GF-D8 (cell line): Measurements from ENCODE around the gene EDC4.
"Not testable (repeated sequence)": the region's sequence is repeated elsewhere in the genome, so short reads cannot be mapped to it uniquely, and the experiment has no call there.

Experiments
- DNase-seq: peaks from one replicate; lab custom pipeline; 2025; lab: John Stamatoyannopoulos, UW

The EDC4 gene

DNA sequence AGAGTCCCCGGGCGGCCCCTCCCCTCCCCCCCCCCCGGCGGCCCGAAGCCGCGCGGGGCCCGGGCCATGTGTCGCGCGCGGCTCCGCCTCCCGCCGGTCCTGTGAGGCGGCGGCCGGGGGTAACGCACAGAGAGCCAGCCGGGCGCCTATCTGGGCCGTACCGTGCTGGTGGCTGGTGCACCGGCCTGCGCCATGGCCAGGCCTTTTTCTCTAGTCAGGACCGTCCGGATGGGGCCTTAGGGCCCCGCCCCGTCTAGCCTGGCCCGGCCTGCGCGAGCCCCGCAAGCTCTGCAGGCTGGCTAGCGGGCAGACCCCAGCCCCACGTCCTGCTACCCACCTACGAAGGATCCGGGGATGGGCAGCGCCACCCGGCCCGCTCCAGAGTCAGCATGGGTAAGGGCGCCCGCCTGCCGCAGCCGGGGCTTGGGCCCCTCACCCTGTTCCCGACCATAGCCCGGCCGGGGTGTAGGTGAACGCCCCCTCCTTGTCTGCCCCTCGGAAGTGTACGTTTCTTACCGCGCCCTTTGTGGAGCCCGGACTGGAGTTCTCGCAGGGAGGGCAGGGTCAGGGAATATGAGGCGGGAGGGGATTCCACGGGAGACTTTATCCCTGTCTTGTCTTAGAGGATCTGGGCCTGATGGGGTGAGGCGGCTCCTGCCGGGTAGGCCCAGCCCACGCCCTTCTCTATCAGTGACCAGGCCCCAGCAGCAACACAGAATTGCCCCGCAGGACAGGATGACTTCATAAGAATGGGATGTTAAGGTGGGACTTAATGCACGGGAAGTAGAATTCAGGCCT lies 25.6 kb upstream of the EDC4 start, which contains the start of gene CENPT:
TSS of gene CENPT (minus strand) at position 630 of the 798 bp plus-strand sequence. CDS start 13,834 bp downstream, outside the sequence.
- no peak for DNase-seq

DNA sequence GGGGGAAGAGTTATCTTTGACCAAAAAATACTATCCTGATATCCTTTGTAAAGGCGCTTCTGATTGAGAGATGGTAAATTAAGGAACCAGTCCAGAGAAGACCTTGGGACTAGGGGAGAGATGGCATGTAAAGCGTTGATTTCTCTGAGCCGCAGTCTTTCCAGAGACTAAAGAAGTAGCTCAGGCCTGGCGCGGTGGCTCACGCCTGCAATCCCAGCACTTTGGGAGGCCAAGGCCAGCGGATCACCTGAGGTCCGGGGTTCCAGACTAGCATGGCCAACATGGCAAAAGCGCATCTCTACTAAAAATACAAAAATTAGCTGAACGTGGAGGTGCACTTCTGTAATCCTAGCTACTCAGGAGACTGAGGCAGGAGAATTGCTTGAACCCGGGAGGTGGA lies 24.7 kb upstream of the EDC4 start:
- DNase-seq = no peak

GRCh38 chr16:67853670-67854069 lies 19.2 kb upstream of the EDC4 start:
- no peak for DNase-seq

- no peak for DNase-seq
These were observed 17.1 kb upstream of the EDC4 start for GRCh38 chr16:67855789-67856188.

DNA sequence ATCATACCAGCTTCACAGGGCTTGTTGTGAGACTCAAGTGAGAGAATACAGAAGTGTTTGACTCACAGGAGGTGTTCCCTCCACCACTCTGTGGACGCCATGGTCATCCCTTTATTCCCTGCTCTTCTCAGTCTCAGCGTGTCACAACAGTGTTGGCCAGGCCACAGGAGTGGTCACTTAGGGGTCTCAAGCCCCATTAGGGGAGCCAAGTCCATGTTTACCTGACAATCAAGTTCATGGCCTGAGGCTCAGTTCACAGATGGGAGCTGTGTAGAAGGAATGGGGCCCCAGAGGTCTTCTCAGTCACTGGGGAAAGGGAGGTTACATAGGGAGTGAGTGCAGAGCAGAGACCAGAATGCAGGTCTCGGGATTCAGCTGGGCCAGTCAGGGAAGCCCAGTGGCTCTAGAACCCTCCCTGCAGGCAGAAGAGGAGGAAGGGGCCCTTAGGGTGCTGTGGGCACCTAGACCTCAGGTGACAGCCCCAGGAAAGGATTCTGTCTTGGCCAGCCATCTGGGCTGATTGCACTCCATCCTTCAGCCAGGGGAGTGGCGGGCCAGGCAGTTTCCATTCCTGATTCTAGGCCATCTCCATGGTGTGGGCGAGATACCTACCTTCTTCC lies 15.8 kb upstream of the EDC4 start:
- DNase-seq = no peak

GRCh38 chr16:67857547-67858233 lies 15.2 kb upstream of the EDC4 start:
- no peak for DNase-seq

DNA sequence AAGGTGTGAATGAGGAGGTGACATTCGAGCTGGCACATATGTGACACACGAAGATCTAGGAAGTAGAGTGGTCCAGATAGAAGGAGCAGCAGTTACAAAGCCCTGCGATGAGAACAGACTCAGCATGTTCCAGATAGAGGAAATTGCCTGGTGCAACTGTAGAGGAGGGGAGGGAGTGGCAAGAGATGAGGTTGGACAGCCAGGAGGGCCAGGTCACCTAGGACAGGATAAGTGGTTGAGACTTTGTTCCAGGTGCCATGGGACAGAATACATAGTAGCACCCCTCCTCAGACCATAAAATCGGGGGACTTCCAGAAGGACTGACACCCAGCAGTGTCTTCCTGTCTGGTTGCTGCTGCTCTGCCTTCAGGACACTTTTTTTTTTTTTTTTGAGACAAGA lies 14.4 kb upstream of the EDC4 start:
- DNase-seq = no peak

DNA sequence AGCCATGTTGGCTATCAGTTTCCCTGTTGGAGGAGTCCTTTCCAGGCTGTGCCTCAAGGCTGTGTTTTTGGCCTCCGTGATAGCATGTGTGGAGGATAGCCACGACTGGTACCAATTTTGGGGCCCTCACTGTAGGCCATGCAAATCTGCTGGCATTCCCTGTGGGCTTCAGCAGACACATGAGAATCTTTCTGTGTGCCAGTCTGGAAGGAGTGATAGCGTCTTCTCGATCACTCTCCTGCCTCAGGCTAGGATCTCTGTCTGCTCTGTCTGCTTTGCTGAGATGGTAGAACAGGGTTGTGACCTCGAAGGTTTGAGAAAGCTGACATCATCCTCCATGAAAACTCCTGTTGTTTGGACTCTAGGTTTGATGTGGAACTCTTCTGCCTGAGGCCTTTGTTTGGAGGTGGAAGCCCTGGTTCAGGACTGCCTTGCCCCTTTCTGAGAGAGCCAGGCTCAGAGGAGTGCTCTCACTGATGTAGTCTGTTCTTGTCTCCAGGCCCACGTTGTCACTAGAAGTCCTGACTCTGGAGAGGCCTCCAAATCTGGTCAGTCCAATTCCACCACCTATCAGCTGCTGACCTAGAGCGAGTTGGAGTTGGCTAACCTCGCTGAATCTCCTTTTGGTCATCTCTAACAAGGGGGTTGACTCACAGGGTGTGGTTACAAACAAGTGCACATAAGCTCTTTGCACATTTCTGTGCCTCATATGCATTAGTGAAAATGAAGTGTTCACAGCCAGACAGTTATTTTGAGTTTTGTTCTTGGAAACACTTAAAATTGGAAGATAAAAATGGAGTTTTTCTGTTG lies 12.1 kb upstream of the EDC4 start:
- no peak for DNase-seq

GRCh38 chr16:67861877-67862276 lies 11.0 kb upstream of the EDC4 start:
- no peak for DNase-seq

- no peak for DNase-seq
These were observed 9.9 kb upstream of the EDC4 start for GRCh38 chr16:67862623-67863583.

DNA sequence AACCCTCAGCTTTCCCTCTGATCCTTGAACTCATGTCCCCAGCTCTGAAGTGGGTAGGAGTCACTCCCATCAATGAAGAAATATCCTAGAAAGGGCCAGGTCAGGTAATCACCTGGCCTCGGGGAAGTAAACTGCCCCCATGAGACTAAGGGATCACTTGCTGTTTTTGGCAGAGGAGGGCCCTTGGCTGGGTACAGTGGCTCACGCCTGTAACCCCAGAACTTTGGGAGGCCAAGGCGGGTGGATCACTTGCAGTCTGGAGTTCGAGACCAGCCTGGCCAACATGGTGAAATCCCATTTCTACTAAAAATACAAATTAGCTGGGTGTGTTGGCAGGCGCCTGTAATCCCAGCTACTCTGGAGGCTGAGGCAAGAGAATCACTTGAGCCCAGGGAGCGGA lies 8.8 kb upstream of the EDC4 start:
- not testable (repeated sequence) for DNase-seq

DNA sequence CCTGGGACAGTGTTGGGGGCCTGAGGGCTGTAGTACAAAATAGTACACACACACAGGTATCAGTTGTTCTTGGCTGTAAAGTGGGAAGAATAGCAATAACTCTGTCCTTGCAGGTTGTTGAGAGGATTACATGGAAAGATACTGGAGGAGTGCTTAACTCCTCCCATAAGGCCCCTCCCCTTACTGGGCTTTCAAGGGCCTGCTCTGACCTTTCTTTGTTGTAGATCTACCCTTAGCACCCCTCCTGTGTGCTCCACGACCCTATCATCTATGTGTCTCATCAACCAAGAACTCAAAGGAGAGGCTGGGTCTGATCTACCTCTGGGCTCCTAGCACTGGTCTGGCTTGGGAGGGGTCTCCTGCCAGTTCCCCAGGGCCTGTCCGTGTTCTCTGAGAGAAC lies 8.3 kb upstream of the EDC4 start:
- no peak for DNase-seq

GRCh38 chr16:67865318-67865717 lies 7.5 kb upstream of the EDC4 start:
- no peak for DNase-seq

- no peak for DNase-seq
These were observed 4.6 kb upstream of the EDC4 start for GRCh38 chr16:67868290-67868689.

GRCh38 chr16:67869653-67870052 lies 3.2 kb upstream of the EDC4 start:
- no peak for DNase-seq

DNA sequence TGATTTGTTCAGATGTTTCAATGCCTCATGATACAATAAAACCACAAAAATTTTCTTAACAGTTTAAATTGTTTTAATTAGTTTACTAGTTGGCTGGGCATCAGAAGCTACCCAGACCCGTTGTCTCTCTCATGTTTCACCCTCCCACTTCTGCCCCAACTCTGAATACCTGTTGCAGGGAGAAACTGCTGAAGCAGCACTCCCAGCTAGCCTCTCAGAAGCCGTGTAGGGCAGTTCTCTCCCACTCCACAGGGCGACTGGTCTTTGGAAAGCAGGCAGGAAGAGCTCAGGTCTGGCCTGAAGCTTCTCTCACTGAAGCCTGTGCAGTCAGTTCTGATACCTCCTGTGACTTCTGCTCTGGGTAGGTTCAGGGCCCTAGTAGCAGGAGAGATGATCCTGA lies 1.6 kb upstream of the EDC4 start:
- no peak for DNase-seq

GRCh38 chr16:67872131-67872630 lies 671 bp upstream of the EDC4 start:
- DNase-seq = no peak

GRCh38 chr16:67873435-67874370 lies 851 bp downstream of the EDC4 start:
- no peak for DNase-seq

DNA sequence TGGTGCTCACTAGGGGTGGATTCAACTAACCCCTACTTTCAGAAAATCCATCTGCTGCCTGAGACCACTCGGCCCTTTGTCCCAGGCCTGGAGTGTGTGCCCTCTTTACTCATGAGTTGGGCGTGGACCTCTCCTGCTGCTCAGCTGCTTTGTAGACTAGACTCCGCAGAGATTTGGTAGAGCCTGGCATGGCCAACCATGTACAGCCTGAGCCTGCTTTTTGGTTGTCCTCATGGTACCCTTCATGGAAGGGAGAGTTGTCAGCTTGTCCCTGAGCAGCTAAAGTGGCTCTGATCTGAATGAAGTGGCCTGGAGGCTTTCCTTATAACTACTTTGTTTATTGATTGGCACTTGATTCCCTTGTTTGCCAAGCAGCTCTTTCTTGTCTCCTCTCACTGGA lies 1.5 kb downstream of the EDC4 start:
- no peak for DNase-seq

DNA sequence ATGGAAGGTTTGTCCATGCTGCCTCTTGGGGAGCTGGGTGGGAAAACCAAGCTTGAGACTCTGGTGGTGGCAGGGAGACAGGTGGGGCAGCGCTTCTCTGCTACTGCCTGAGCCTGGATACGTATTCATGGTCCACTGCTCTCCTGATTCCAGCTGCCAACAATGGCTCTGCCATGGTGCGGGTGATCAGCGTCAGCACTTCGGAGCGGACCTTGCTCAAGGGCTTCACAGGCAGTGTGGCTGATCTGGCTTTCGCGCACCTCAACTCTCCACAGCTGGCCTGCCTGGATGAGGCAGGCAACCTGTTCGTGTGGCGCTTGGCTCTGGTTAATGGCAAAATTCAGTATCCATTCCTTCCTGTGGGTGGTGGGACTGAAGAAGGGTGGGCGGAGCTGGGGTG lies 4.2 kb downstream of the EDC4 start:
- no peak for DNase-seq
